ENCODE measurements around the gene CSNK1E. TPM values are rescaled to one million over a fixed set of nuclear protein-coding genes. Genes with fewer than 3 reads are reported as not detected.
A peak's percentile ranks its signal among the peaks of the same experiment; 100 is the strongest.

Gene CSNK1E
- total RNA-seq, 6 donors from 2014 or later = 94.1 to 345 (median 123) TPM

- WGBS, 2 donors = 65 to 84% methylated on average over 10 of the region's 10 CpGs
- Histone ChIP-seq H3K4me3 (no peak overlapping the region), H3K4me1 (peaks cover 67 to 80% (median 72%) of the 10 kb centered on the region in 4 donors), H3K9me3 (no peaks in the 10 kb centered on the region), H3K27ac (peak overlapping the region; percentile 59 to 96 (median 73)), H3K36me3 (peaks cover 0 to 35% (median 4%) of the 10 kb centered on the region in 4 donors), H3K27me3 (no peaks in the 10 kb centered on the region)
- no peak for ATAC-seq (ENCODE audit: low FRiP score in 2 of 2)
- TF ChIP-seq CTCF (IDR thresholded peaks at IDR 0.05) = no peak
- TF ChIP-seq POLR2A (IDR thresholded peaks at IDR 0.05) = no peak
- no peak for TF ChIP-seq EP300 (IDR thresholded peaks at IDR 0.05)
- no peak for TF ChIP-seq POLR2AphosphoS5 (IDR thresholded peaks at IDR 0.05)
- DNase-seq = no peak
Observed at GRCh38 chr22:38308791-38309498, 8.3 kb downstream of the CSNK1E start.

GRCh38 chr22:38305471-38306448 is 11.5 kb downstream of the CSNK1E start:
- DNase-seq = peak in 1 of 2 donors; percentile 29
- TF ChIP-seq CTCF (IDR thresholded peaks at IDR 0.05) (no peak), POLR2AphosphoS5 (IDR thresholded peaks at IDR 0.05) (no peak)
- H3K4me1 ChIP-seq = peaks cover 40 to 58% (median 46%) of the 10 kb centered on the region in 4 donors
- H3K36me3 ChIP-seq = peaks cover 2 to 48% (median 33%) of the 10 kb centered on the region in 4 donors
- peak in 1 of 2 donors; percentile 23 for ATAC-seq (ENCODE audit: low FRiP score in 2 of 2)
- H3K27ac ChIP-seq = peak overlapping the region; percentile 23 to 75 (median 67)
- WGBS, 2 donors = 27 to 34% methylated on average over 16 of the region's 16 CpGs
- no peaks in the 10 kb centered on the region for H3K9me3 ChIP-seq
- no peak overlapping the region for H3K4me3 ChIP-seq
- H3K27me3 ChIP-seq = no peaks in the 10 kb centered on the region

- 89 to 91% methylated on average over 13 of the region's 13 CpGs for WGBS, 2 donors
- peak overlapping the region in 3 of 4 donors; percentile 37 to 71 (median 50) for H3K27ac ChIP-seq
- ATAC-seq (ENCODE audit: low FRiP score in 2 of 2) = peak in 1 of 2 donors; percentile 6
Observed at GRCh38 chr22:38304526-38304925, 12.7 kb downstream of the CSNK1E start.

GRCh38 chr22:38303974-38304373 is 13.3 kb downstream of the CSNK1E start:
- peaks cover 18 to 61% (median 51%) of the 10 kb centered on the region in 4 donors for H3K36me3 ChIP-seq
- H3K27me3 ChIP-seq = no peaks in the 10 kb centered on the region
- DNase-seq (no peak), ATAC-seq (ENCODE audit: low FRiP score in 2 of 2) (no peak)
- peaks cover 22 to 47% (median 31%) of the 10 kb centered on the region in 4 donors for H3K4me1 ChIP-seq
- TF ChIP-seq EP300 (IDR thresholded peaks at IDR 0.05) (no peak), POLR2AphosphoS5 (IDR thresholded peaks at IDR 0.05) (no peak), CTCF (IDR thresholded peaks at IDR 0.05) (no peak), POLR2A (IDR thresholded peaks at IDR 0.05) (no peak)
- peak overlapping the region; percentile 2 to 71 (median 44) for H3K27ac ChIP-seq
- H3K4me3 ChIP-seq = no peak overlapping the region
- whole genome bisulfite sequencing, 2 donors = 72 to 75% methylated on average over 5 of the region's 5 CpGs
- H3K9me3 ChIP-seq = no peaks in the 10 kb centered on the region

More at GRCh38 chr22:38304526-38304925, 12.7 kb downstream of the CSNK1E start:
- H3K27me3 ChIP-seq = no peaks in the 10 kb centered on the region
- DNase-seq = no peak
- no peaks in the 10 kb centered on the region for H3K9me3 ChIP-seq
- TF ChIP-seq POLR2AphosphoS5 (IDR thresholded peaks at IDR 0.05) = no peak
- peak in 3 of 6 experiments; percentile 20 to 39 (median 23) for TF ChIP-seq CTCF (IDR thresholded peaks at IDR 0.05)
- no peak overlapping the region for H3K4me3 ChIP-seq
- H3K36me3 ChIP-seq = peaks cover 13 to 56% (median 45%) of the 10 kb centered on the region in 4 donors
- H3K4me1 ChIP-seq = peaks cover 28 to 47% (median 34%) of the 10 kb centered on the region in 4 donors

Measured in upper lobe of left lung (tissue), 6 donors.